Ascending aorta (tissue), 2 donors: ENCODE data around the gene RTKN2. TPM values are rescaled to one million over a fixed set of nuclear protein-coding genes. Genes with fewer than 3 reads are reported as not detected.

Source experiments
- DNase-seq, 2 donors: peaks; one replicate each; pipeline ENCODE4 v3.0.0-alpha.2; 2019; ENCODE audit warnings: low spot score in 2 of 2
- H3K27ac ChIP-seq, 2 donors: fragments of 200-600 bp; sonication (generic); one replicate each; pipeline ENCODE4 v1.5.1; 2016 to 2017; ENCODE audit warnings: mild to moderate bottlenecking in 1 of 2
- H3K27me3 ChIP-seq: fragments of 200-600 bp; sonication (generic); one replicate; pipeline ENCODE4 v1.5.1; 2017
- H3K36me3 ChIP-seq, 2 donors: fragments of 200-600 bp; sonication (generic); one replicate each; pipeline ENCODE4 v1.5.1; 2016
- H3K4me1 ChIP-seq, 2 donors: fragments of 200-600 bp; sonication (generic); one replicate each; pipeline ENCODE4 v1.5.1; 2016 to 2017; ENCODE audit warnings: mild to moderate bottlenecking in 1 of 2
- H3K4me3 ChIP-seq, 2 donors: fragments of 200-600 bp; sonication (generic); one replicate each; pipeline ENCODE4 v1.5.1; 2016 to 2017; ENCODE audit warnings: mild to moderate bottlenecking in 1 of 2
- H3K9me3 ChIP-seq, 2 donors: fragments of 200-600 bp; sonication (generic); one replicate each; pipeline ENCODE4 v1.5.1; 2016
- intact Hi-C: fragments of 100-400 bp; cut with DNase I; formaldehyde crosslinking; loops from one replicate; pipeline ENCODE4 v1.15.1; 2023
- total RNA-seq: library from RNA; depleted of rRNA; stranded (reverse); fragments of >200 nt; gene quantifications from one replicate; pipeline ENCODE4 v1.1.0, GENCODE V29; 2016
- TF ChIP-seq, protein P1 (sequence below), 3 experiments: fragments of 200-600 bp in 2 of 3; fragments of 450-650 bp in 1 of 3; sonication (generic) in 2 of 3; IDR thresholded peaks; one replicate each; pipeline ENCODE4 v1.5.1; 2016 to 2019; ENCODE audit warnings: antibody characterized with exemption in 3 of 3, mild to moderate bottlenecking in 1 of 3, moderate library complexity in 1 of 3

RTKN2 gene
- total RNA-seq, 1 donor from 2014 or later: not detected

DNA sequence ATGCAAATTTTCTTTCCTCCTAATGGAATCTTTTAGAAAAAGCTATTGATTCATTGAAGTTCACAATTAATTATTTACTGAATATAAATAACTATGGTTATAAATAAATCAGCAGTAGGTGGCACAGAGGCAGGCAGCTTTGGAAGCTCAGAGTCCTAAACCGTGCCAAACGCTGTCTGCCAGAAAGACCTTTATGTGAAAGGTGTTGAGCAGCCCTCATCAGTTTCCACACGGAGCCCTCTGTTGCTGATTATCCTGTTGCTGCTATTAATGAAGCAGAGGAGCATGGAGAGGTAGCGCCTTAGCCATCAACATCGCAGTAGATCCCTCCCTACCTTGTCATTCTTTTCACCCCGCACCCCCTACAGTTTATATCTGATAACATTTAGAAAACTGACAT, 51.0 kb downstream of the RTKN2 start:
- no peak overlapping the region for H3K27ac ChIP-seq
- no peaks in the 10 kb centered on the region for H3K4me1 ChIP-seq
- no peak for DNase-seq
- no peaks in the 10 kb centered on the region for H3K9me3 ChIP-seq
- H3K36me3 ChIP-seq: no peaks in the 10 kb centered on the region
- intact Hi-C loops: no loop called here
- TF ChIP-seq, protein P1, sequence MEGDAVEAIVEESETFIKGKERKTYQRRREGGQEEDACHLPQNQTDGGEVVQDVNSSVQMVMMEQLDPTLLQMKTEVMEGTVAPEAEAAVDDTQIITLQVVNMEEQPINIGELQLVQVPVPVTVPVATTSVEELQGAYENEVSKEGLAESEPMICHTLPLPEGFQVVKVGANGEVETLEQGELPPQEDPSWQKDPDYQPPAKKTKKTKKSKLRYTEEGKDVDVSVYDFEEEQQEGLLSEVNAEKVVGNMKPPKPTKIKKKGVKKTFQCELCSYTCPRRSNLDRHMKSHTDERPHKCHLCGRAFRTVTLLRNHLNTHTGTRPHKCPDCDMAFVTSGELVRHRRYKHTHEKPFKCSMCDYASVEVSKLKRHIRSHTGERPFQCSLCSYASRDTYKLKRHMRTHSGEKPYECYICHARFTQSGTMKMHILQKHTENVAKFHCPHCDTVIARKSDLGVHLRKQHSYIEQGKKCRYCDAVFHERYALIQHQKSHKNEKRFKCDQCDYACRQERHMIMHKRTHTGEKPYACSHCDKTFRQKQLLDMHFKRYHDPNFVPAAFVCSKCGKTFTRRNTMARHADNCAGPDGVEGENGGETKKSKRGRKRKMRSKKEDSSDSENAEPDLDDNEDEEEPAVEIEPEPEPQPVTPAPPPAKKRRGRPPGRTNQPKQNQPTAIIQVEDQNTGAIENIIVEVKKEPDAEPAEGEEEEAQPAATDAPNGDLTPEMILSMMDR (IDR thresholded peaks at IDR 0.05): no peak
- no peaks in the 10 kb centered on the region for H3K27me3 ChIP-seq
- H3K4me3 ChIP-seq: no peak overlapping the region

DNA sequence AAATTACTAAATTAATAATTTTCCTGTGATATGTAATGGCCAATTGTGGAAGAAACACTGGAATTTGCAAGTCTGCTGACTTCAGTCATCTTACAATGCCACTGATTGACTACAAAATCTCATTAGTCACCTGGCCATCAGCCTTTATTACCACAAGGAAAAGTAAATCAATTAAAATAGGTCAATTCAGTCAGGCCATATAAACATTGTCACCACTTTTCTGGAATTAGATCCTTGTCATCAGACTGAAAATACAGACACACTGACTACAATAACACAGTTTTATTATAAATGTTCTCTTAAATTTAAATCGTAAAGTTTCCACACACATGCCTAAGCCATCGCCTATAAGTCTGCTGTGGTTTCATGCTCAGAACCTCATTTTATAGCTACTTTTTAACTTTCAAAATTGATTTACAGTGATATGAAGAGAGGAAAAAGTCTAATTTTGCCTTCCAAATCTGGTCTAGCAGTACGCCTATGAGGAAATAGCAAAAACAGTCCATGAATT, 54.2 kb downstream of the RTKN2 start:
- intact Hi-C loops: no loop called here
- Histone ChIP-seq H3K4me1 (no peaks in the 10 kb centered on the region), H3K36me3 (no peaks in the 10 kb centered on the region), H3K27me3 (no peaks in the 10 kb centered on the region), H3K4me3 (no peak overlapping the region), H3K9me3 (no peaks in the 10 kb centered on the region), H3K27ac (no peak overlapping the region)
- DNase-seq: no peak
- TF ChIP-seq, protein P1 (IDR thresholded peaks at IDR 0.05): no peak

DNA sequence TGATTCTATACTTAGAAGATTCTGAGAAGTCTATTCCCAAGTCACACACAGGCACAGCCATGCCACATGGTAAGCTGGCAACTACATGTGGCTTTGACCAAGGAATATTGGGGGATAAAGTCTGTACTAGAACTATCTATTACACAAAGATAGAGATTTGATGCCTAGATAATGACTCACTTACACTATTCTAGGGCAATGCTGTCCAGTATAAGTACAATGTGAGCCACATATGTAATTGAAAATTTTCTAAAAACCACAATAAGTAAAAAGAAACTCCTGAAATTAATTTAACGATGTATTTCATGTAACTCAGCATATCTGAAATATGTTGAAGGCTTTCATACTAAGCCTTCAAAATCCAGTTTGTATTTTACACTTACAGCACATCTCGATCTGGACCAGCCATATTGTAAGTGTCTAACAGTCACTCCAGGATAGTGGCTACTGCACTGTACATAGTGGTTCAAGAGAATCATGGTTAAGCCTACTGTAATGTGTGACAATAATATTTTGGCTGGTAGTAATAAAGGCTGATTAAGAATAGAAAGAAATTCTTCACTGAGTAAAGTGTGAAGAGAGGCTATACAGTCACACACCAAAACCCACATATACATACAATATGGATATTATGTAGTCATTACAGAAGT, 62.8 kb downstream of the RTKN2 start:
- H3K4me3 ChIP-seq: no peak overlapping the region
- H3K27ac ChIP-seq: no peak overlapping the region
- TF ChIP-seq, protein P1 (IDR thresholded peaks at IDR 0.05): no peak
- intact Hi-C loops: no loop called here
- no peaks in the 10 kb centered on the region for H3K4me1 ChIP-seq
- no peaks in the 10 kb centered on the region for H3K27me3 ChIP-seq
- H3K9me3 ChIP-seq: no peaks in the 10 kb centered on the region
- DNase-seq: no peak
- H3K36me3 ChIP-seq: no peaks in the 10 kb centered on the region

DNA sequence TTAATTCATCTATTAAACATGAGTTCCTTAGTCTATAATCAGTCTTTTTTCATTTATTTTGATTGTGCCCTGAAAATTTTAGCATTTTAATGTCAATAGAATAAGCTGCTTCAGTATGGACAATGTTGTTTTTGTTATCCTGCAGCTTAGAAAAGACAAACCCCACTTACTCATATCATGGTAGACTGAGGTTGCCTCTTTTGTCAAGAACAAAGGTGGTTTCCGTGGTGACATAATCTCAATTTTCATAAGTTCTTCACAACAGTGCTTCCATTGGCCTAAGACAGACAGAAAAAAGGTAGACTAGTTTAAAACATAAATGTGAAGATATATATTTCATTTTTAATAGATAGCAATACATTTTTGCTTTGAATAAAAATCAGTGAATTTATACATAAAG, 69.1 kb downstream of the RTKN2 start:
- no peaks in the 10 kb centered on the region for H3K27me3 ChIP-seq
- H3K4me3 ChIP-seq: no peak overlapping the region
- TF ChIP-seq, protein P1 (IDR thresholded peaks at IDR 0.05): no peak
- intact Hi-C loops: no loop called here
- no peaks in the 10 kb centered on the region for H3K9me3 ChIP-seq
- DNase-seq: no peak
- H3K36me3 ChIP-seq: no peaks in the 10 kb centered on the region
- no peaks in the 10 kb centered on the region for H3K4me1 ChIP-seq
- no peak overlapping the region for H3K27ac ChIP-seq

DNA sequence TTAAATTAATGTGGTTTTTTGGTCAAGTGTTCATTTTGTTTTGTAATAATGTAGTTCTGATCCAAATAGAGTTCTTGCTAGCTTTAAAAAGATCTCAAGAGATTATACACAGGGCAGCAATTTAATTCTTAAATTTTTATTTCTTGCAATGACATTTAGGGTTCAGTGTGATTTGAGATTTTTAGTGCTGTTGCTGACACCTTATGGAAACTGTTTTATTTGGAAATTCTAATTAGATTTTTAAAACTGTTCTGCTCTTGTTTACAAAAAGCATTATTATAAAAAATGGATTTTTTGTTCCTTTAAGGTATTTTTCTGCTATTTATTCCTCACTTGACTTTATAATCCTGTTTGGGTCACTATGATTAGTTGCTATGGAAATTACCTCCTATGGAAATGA, 72.1 kb downstream of the RTKN2 start:
- Histone ChIP-seq H3K9me3 (no peaks in the 10 kb centered on the region), H3K4me1 (no peaks in the 10 kb centered on the region), H3K4me3 (no peak overlapping the region), H3K36me3 (no peaks in the 10 kb centered on the region), H3K27ac (no peak overlapping the region), H3K27me3 (no peaks in the 10 kb centered on the region)
- TF ChIP-seq, protein P1 (IDR thresholded peaks at IDR 0.05): no peak
- intact Hi-C loops: no loop called here
- no peak for DNase-seq

DNA sequence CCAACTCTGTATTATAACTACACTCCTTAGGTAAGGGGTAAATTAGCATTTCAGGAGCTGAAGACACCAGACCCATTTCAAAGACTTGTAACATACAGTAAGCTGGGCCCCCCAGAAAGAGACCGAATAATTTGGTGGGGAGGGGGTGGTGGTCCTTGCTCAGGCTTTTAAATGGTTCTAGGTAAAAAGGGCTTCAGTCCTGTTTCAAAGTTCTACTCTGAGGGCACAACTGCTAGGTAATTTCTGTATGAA, 73.0 kb downstream of the RTKN2 start:
- Histone ChIP-seq H3K27ac (no peak overlapping the region), H3K27me3 (no peaks in the 10 kb centered on the region), H3K9me3 (no peaks in the 10 kb centered on the region), H3K36me3 (no peaks in the 10 kb centered on the region), H3K4me3 (no peak overlapping the region), H3K4me1 (no peaks in the 10 kb centered on the region)
- intact Hi-C loops: no loop called here
- TF ChIP-seq, protein P1 (IDR thresholded peaks at IDR 0.05): no peak
- DNase-seq: no peak
